HL-60 (cell line): ENCODE measurements around the gene ZNF521.

Source experiments
- GABPA ChIP-seq: IDR thresholded peaks from 2 replicates; pipeline ENCODE4 v1.6.1; 2012; ENCODE audit warnings: low read depth
- POLR2AphosphoS5 ChIP-seq: IDR thresholded peaks from 2 replicates; pipeline ENCODE4 v1.6.1; 2012; ENCODE audit warnings: low read depth
- TF ChIP-seq, protein P1 (sequence below): IDR thresholded peaks from one replicate; pipeline ENCODE4 v1.5.1; 2011; ENCODE audit warnings: low read length, control low read depth, inconsistent platforms; ENCODE audit not compliant: insufficient read depth
- TF ChIP-seq, protein P2 (sequence below): IDR thresholded peaks from 2 replicates; pipeline ENCODE4 v1.6.1; 2012; ENCODE audit warnings: low read depth; ENCODE audit not compliant: insufficient replicate concordance

DNA sequence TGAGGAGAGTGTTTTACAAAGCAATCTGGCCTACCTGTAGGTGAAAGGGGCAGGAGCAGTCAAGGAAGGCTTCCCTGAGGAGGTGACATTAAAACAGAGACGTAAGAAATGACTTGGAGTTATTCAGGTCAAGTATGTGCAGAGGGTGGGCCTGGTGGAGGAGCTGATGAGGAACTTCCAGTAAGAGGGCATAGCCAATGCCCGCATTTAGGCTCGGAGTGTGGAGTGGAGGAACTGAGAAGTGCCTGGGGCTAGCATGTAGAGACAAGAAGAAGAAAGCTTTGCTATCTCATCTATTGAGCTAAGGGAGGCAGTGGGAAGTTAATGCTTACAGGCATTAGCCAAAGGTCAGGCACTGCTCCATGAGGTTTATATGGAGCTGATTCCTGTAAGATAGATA, 312.2 kb downstream of the ZNF521 start:
- TF ChIP-seq, protein P1, sequence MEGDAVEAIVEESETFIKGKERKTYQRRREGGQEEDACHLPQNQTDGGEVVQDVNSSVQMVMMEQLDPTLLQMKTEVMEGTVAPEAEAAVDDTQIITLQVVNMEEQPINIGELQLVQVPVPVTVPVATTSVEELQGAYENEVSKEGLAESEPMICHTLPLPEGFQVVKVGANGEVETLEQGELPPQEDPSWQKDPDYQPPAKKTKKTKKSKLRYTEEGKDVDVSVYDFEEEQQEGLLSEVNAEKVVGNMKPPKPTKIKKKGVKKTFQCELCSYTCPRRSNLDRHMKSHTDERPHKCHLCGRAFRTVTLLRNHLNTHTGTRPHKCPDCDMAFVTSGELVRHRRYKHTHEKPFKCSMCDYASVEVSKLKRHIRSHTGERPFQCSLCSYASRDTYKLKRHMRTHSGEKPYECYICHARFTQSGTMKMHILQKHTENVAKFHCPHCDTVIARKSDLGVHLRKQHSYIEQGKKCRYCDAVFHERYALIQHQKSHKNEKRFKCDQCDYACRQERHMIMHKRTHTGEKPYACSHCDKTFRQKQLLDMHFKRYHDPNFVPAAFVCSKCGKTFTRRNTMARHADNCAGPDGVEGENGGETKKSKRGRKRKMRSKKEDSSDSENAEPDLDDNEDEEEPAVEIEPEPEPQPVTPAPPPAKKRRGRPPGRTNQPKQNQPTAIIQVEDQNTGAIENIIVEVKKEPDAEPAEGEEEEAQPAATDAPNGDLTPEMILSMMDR = no peak
- TF ChIP-seq POLR2AphosphoS5 (no peak), GABPA (no peak)
- TF ChIP-seq, protein P2, sequence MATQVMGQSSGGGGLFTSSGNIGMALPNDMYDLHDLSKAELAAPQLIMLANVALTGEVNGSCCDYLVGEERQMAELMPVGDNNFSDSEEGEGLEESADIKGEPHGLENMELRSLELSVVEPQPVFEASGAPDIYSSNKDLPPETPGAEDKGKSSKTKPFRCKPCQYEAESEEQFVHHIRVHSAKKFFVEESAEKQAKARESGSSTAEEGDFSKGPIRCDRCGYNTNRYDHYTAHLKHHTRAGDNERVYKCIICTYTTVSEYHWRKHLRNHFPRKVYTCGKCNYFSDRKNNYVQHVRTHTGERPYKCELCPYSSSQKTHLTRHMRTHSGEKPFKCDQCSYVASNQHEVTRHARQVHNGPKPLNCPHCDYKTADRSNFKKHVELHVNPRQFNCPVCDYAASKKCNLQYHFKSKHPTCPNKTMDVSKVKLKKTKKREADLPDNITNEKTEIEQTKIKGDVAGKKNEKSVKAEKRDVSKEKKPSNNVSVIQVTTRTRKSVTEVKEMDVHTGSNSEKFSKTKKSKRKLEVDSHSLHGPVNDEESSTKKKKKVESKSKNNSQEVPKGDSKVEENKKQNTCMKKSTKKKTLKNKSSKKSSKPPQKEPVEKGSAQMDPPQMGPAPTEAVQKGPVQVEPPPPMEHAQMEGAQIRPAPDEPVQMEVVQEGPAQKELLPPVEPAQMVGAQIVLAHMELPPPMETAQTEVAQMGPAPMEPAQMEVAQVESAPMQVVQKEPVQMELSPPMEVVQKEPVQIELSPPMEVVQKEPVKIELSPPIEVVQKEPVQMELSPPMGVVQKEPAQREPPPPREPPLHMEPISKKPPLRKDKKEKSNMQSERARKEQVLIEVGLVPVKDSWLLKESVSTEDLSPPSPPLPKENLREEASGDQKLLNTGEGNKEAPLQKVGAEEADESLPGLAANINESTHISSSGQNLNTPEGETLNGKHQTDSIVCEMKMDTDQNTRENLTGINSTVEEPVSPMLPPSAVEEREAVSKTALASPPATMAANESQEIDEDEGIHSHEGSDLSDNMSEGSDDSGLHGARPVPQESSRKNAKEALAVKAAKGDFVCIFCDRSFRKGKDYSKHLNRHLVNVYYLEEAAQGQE = no peak
